GM18498 (cell line): ENCODE data around the gene NTN3.
"Not testable (repeated sequence)": the region's sequence is repeated elsewhere in the genome, so short reads cannot be mapped to it uniquely, and the experiment has no call there.

ENCODE experiments used
- ATAC-seq: cut with Tn5 transposase; IDR thresholded peaks from one replicate; pipeline ENCODE4 v1.9.1; 2021; ENCODE audit warnings: mild to moderate bottlenecking, moderate library complexity; ENCODE audit not compliant: unreplicated experiment

The NTN3 gene

DNA sequence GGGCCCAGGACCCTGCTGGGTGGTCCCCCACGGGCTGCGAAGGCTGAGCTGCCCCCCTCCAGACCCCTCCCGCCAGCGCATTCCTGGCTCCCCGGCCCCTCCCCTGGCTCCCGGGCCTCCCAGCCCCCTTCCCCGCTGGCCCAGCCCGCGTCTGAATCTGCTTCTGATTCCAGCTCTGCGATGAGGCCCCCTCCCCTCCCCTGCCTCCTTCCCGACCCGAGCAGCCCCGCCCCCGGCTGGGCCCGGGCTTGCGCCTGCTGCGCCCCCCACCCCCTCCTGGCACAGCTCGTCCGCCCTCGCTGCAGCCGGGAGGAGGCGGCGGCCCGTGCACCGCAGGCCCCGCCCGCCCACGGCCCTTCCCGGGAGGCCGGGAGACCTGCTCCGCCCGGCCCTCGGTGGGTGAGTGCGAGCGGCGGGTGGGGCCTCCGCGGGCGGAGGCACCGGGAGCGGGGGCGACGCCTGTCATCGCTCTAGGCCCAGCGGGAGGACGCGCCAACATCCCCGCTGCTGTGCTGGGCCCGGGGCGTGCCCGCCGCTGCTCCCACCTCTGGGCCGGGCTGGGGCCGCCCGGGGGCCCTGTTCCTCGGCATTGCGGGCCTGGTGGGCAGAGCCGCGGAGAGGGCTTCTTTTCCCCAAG lies at the start of gene NTN3:
Gene NTN3 (plus strand): TSS at position 282 of the 637 bp plus-strand sequence. CDS start 405 bp downstream, outside the sequence.
- ATAC-seq, result no peak

DNA sequence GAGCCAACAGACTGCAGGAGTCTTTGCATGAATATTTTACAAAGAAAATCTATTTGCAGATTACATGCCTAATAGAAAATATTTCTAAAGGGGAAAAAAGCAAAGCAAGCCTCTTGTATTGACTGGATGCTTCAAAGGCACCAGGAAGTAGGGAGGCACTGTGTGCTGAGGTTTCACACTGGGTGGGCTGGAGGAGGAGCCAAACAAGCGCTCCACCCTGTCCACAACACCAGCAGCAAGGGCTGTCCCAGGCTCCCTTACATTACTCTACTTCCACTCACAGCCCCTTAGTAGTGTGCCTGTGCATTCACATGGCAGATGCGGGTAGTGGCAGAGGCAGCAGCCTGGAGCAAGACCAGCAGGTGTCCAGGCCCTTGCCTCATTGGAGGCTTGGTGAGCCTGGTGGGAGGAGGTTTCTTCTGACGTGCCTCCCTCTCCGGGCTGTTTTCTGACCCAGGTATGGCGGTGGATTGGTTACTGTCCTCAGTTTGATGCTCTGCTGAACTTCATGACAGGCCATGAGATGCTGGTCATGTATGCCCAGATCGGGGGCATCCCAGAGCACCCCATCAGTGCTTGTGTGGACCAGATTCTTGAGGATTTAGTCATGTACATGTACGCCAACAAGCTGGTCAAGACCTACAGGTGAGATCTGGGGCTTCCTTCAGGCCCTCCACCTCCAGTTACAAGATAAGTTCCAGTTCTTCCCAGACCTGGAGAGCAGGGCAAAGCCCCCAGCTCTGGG lies 48.8 kb upstream of the NTN3 start:
- ATAC-seq, result no peak

DNA sequence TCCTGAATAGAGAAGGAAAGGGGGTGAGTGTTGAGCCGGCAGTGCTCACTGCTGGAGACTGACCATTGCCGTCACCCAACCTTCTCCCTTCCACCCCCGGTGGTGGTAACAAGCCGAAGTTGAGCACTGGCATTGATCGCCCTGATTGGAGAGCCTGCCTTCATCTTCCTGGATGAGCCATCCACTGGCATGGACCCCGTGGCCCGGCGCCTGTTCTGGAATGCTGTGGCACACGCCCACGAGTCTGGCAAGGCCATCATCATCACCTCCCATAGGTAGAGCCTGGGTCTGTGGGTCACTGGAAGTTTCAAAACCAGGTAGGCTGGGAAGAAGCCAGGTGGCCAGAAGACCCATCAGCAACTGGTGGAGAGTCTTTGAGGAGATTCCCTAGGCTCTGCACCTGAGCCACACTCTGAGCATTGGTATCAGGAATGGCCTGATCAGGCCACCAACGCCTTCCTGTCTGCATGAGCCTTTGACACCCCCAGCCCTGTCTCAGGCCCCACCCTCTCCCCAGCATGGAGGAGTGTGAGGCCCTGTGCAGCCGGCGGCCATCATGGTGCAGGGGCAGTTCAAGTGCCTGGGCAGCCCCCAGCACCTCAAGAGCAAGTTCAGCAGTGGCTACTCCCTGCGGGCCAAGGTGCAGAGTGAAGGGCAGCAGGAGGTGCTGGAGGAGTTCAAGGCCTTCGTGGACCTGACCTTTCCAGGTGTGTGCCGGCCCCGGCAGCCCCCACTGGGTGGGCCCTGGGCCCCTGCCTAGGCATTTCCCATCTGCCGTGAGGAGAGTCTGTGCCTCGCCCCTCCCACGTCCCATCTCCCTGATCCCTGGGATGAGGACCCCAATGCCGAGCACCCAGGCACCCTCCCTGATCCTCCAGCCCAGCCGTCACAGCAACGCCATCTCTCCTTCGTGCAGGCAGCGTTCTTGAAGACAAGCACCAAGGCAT lies 46.8 kb upstream of the NTN3 start:
- ATAC-seq, result no peak

DNA sequence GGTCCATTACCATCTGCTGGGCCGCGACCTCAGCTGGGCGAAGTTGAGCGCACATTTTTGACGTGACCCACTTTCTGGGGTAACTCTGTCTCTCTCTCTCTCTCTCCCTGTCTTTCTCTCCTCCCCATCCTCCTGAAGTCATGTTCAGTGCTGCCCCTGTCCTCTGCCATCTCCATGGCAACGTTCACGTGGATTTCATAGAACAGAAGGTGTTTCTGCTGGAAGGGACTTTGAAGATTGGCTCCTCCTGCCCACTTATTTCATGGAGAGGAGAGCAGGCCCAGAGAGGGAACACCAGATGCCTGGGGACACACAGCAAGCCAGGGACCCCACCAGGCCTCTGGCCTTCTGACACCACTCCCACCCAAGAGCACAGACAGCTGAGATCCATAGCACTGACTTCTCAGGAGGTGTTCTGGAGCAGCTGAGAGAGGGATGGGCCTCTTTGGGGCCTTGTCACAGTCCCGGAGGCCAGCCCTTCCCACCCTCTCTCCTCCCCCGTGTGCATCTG lies 46.0 kb upstream of the NTN3 start:
- no peak for ATAC-seq

DNA sequence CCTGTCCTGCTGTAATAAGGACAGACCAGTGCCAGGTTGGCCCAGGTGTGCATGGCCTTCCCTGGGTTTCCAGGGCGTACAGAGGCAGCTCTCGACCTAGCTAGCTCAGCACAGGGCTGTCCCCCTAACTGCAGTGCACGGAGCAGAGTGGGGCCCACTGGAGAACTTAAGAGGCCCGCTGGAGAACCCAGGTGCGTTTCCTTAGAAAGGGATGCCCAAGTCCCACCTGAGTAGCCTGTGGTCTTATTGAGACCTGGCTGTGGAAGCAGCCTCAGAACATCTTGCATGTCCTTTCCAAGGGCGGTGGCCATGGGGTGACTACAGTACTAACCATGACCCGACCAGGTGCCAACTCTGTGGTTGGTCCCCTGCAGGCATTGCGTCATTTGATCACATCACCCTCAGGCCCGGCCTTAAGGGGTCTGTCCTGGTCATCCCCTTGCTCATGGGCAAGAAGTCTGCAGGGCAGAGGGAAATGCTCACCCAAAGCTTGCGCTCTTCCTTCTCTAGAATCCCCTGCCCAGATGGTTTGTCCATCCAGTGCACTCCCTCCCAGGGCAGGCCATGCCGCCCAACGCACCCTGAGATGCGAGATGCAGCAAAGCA lies 45.2 kb upstream of the NTN3 start:
- no peak for ATAC-seq

DNA sequence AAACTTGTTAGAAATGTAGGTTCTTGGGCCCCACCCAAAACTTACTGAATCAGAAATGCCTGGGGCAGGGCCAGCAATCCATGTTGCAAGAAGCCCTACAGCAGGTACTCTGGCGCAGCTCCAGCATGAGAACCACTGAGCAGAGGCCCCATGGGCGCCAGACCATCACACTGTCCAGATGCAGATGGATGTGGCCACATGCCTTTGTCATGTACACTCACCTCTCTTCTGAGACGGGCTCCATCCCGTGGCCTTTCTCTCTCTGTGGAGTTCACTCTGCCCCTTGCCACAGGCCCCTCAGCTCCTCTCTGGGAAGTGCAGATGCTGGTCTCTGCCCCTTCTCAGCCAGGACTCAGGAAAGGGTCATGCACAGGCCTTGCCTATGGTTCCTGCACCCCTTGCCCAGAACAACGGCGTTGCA lies 44.1 kb upstream of the NTN3 start:
- ATAC-seq, result no peak

DNA sequence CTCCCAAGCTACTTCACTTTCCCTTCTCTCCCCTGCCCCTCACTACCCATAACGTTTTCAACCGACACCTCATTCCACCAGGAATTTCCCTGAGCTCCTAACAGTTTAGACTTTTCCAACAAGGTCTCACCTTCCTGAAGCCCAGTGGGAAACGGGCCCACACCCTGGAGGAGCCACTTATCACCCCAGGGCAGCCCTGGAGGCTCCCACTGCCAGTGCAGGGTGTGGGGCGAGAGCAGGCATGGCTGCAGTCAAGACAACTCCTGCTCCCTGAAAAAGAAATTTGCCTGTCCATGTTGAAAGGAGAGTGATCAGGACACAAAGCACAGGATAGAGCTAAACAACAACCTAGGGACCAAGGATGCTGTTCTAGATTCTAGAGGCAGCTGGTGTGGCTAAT lies 43.6 kb upstream of the NTN3 start:
- no peak for ATAC-seq

DNA sequence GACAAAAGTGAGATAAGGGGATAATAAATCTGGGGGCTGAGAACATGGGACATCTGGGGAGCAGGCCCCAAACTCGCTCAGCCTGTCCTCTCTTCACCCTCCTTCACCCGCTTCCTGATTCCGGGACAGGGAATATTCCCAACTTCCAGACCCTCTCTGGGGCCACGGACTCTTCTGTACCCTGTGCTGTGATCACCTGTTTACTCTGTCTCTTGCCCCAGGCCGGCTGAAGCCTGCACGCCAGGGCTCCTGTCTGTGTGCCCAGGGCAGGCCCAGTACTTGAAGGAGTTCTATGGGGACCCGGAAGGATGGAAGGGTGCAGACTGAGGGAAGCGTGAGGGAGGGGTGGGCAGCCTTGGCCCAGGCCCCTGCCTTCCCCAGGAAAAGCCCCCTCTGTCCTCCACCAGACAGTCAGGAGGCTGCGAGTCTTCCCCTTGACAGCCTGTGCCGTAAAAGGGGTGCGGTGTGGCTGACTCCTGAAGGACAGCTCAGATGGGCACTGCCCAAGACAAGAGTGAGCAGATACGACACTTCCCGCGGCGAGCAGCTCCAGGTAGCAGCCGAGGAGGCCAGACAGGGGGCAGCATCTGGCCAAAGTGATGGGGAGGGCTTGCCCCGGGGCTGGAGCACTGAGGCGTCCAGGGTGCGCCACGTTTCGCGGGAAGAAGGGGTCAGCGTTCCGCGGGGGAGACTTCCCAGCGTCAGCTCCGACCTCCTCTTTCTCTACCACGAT lies 42.9 kb upstream of the NTN3 start:
- no peak for ATAC-seq

DNA sequence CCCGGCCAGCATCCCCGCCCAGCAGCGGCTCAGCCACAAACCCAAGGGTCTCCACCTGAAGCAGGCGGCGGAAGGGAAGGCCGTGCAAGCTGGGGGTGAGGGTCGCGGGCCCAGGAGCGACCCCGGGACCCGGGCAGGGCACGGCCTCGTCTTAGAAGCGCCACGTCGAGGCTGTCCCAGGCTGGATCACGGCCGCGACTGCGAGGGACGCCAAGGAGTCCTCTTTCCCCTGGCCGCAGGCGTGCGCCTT lies 42.4 kb upstream of the NTN3 start:
- ATAC-seq, result no peak

DNA sequence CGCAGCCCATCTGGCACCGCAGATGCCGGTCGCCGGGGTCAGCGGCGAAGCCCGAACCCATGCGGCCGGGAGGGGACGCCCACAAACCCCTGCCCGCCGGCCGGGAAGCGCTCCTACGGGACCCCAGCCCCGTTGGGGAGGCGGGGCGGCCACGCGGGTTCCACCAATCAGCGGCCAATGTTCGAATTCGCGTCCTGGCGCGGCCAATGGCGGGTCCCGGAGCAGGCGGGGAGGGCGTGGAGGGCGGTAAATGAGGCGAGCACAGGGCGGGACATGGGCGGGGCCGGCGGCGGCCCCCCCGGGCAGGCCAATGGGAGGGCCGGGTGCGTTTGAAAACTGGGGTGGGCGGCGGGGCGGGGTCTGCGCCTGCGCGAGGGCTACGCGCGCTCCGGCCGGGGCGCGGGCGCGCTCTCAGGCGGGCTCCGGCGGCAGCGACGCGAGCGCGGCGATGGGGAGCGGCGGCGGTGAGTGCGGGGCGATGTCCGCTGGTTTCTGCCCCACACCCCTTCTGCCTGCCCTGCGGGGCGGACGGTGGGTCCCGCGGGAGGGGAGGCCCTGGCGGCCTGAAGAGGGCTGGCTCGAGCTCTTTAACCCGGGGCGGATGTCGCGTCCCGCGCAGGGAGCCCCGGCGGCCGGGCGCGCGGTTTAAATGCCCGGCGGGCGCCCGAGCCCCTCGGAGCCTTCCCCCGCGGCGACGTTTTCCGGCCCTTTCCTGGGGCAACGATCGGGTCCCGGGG lies 41.9 kb upstream of the NTN3 start, which contains the start of gene CCNF:
Gene CCNF (plus strand): TSS at position 414 of the 737 bp plus-strand sequence. CDS start 35 bp downstream, at position 449.
- peak; percentile 85 for ATAC-seq

DNA sequence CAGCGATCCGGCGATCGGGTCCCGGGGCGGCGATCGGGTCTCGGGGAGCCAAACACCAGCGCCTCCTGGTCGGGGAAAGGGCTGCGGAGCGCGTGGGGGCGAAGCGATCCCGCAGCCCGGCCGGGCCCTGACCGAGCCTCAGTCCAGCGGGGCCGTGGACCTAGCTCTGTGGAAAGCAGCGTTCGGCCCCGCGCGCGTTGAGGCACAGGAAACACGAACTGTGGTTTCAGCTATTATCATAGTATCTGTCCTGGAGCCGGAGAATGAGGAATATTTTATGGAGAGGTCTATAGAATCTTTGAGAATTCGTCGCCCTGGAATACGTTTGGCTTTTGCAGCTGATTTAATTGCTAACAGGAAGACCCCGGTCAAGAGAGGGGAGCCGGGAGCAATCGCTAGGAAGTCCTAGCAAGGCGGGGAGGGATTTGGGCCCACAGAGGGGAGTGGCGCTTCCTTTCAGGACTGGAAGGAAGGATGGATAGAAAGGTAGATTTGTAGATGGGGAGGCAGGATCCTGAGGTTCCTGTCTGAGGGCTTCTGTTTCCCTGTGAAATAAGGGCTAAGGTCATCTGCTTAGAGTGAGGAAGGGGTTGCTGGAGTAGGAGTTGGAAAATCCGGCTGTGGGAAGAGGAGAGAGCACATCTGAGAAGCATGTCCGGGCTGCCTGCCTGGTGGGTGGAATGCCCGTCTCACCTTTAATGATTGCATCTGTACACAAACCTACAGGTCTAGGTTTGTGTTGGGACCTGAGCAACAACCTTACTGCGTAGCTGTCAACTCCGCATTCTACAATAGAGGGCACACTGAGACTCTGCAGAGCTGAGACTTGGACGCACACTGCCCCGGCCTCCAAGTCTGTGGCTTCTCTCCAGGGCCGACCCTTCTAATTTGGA lies 41.1 kb upstream of the NTN3 start:
- ATAC-seq, result no peak

DNA sequence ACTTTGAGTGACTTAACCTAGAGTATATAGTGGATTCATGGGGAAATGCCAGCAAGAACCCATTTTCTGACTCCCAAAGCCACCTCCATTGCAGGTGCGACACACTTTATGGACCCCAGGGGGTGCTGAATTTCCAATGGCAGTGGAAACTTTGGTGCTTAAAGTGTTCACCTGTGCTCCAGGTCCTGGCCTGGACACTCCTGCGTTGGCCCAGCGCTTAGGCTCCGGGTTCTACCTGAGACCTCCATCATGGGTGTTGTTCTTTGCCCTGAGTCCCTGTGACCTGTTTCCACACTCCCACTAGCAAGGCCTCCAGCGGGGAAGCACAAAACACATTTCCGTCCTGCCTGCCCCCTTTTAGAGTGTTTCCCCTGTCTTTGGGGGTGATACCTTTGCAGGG lies 38.8 kb upstream of the NTN3 start:
- ATAC-seq, result no peak

DNA sequence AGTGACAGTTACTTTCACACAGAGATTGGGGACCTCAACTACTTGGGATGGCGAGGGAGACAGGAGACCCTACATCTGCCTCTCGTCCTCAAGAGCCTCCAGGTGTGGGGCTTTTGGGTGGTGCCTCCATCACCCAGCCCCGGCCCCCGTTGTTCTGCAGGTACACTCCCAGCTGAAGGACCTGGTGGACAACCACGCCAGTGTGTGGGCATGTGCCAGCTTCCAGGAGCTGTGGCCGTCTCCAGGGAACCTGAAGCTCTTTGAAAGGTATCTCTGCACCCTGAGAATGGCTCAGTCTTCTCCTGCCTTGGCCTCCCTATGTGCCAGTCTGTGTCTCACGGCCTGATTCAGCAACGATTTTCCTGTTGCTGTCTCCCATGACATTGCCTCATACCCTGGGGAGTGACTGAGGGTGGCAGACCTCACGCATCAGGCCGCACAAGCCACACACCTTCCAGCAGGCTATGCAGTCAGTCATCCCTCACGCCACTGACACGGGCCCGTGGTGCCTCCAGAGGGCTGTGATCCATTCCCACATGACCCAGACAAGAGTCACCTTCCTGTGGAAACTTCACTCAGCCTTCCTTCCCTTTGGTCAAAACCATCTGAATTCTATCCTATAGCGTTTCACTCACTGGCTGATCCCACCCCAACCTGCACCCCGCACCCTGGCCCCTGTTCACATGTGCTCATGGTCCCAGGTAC lies 38.1 kb upstream of the NTN3 start:
- no peak for ATAC-seq

DNA sequence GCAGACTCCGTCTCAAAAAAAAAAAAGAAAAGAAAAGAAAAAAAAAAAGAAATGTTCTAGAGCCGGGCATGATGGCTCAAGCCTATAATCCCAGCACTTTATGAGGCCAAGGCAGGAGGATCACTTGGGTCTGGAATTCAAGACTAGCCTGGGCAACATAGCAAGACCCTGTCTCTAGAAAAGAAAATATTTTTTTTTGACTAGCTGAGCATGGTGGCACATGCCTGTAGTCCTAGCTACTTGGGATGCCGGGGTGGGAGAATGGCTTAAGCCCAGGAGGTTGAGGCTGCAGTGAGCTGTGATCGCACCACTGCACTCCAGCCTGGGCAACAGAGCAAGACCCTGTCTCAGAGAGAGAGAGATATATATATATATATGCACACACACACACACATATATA lies 35.9 kb upstream of the NTN3 start:
- ATAC-seq, result not testable (repeated sequence)

DNA sequence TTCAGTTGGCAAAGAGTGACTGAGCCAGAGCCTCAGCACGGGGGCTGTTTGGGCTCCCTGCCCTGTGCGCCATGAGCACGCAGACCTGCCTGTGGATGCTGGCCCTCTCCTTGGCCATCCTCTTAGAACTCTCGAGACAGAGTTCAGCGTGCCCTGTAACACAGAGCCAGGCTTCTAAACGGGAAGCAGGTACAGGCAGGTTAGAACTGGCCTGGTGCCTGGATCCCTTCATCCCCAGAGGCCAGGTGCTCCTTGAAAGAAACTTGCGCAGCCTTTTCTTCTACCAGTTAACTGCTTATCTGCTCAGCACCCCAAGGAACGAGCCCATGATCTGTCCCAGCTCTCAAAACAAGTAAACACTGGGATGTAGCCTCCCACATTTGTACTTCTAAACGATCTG lies 35.0 kb upstream of the NTN3 start:
- no peak for ATAC-seq

DNA sequence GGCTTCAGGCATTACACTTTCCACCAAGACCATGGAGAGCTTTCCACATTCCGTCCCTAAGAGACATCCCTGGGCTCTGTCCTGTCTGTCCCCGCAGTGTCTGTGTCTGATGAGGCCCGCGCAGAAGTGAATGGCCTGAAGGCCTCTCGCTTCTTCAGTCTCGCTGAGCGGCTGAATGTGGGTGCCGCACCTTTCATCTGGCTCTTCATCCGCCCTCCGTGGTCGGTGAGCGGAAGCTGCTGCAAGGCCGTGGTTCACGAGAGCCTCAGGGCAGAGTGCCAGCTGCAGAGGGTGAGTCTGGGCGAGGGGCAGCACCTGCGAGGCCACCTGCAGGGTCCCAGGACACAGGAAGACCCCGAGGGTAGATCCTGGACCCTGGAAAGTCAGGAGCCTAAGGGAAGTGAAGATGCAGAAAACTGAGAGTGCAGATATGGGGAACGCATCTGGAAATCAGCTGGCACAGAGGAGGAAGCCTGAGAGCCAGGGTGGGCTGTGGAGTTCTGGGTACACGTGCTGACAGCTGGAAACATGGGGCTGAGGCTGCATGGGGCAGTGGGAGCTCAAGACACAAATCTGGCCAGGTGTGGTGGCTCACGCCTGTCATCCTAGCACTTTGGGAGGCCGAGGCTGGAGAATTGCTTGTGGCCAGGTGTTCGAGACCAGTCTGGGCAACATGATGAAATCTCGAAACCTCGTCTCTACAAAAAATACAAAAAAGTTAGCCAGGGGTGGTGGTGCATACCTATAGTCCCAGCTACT lies 33.9 kb upstream of the NTN3 start:
- no peak for ATAC-seq

DNA sequence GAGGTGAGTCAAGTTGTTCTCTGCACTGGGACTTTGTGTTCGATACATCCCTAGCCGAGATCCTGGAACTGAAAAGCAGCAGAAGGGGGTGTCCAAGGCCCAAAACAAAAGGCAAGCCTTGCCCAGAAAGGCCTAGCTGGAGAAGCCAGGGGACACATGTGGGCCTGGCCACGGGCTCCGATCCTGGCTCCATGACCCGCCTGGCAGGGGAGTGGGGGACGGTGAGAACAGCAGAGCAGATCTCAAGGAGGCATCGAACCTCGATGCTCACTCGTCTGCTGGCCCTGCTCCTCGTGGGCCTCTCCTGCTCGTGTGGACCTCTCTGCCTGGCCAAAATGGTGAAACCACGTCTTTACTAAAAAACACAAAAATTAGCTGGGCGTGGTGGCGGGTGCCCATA lies 33.0 kb upstream of the NTN3 start:
- ATAC-seq, result no peak
